Common myeloid progenitor, CD34-positive (primary cell): ENCODE data around the gene MLIP.

Experiments
- CTCF ChIA-PET: fragments of 350-600 bp; sonication (Branson Sonifier 250); formaldehyde crosslinking; loops from one replicate; lab custom pipeline; 2021; ENCODE audit warnings: antibody characterized with exemption; lab: Charles Lee
- POLR2A ChIA-PET: fragments of 350-600 bp; sonication (Branson Sonifier 250); formaldehyde crosslinking; loops from one replicate; lab custom pipeline; 2021; ENCODE audit warnings: antibody characterized with exemption; lab: Charles Lee
- DNase-seq, 3 donors: peaks; one replicate each; pipeline versions ENCODE4 v3.0.0 to v3.0.0-alpha.2; 2013
- H3K27ac ChIP-seq, 2 experiments: 1 replicate in 1 of 2; 2 replicates in 1 of 2; pipeline ENCODE4 v1.7.0; 2013; ENCODE audit warnings: inconsistent platforms in 2 of 2, low read length in 2 of 2, mild to moderate bottlenecking in 2 of 2, low read depth in 1 of 2, moderate library complexity in 1 of 2; ENCODE audit not compliant: severe bottlenecking in 2 of 2, insufficient read depth in 1 of 2, poor library complexity in 1 of 2
- H3K27me3 ChIP-seq, 5 experiments: replicated peaks in 2 of 5; 1 replicate in 3 of 5; 2 replicates in 2 of 5; pipeline versions ENCODE4 v1.6.1 to v1.7.0; 2013; ENCODE audit warnings: low read length in 4 of 5, mild to moderate bottlenecking in 2 of 5, moderate library complexity in 2 of 5, inconsistent platforms in 1 of 5; ENCODE audit not compliant: insufficient read depth in 5 of 5, control insufficient read depth in 4 of 5
- H3K36me3 ChIP-seq, 4 experiments: 1 replicate in 2 of 4; 2 replicates in 2 of 4; pipeline versions ENCODE4 v1.6.1 to v1.7.0; 2013; ENCODE audit warnings: low read length in 3 of 4, control low read depth in 1 of 4, mild to moderate bottlenecking in 1 of 4; ENCODE audit not compliant: control insufficient read depth in 4 of 4, insufficient read depth in 4 of 4
- H3K4me1 ChIP-seq, 4 experiments: 1 replicate in 3 of 4; 2 replicates in 1 of 4; pipeline versions ENCODE4 v1.6.1 to v1.7.1; 2013; ENCODE audit warnings: low read length in 3 of 4, mild to moderate bottlenecking in 3 of 4, control low read depth in 1 of 4, inconsistent platforms in 1 of 4, moderate library complexity in 1 of 4; ENCODE audit not compliant: control insufficient read depth in 4 of 4, insufficient read depth in 4 of 4; ENCODE audit errors: control extremely low read depth in 1 of 4
- H3K4me3 ChIP-seq, 7 experiments: 1 replicate in 4 of 7; 2 replicates in 3 of 7; pipeline versions ENCODE4 v1.5.1 to v1.7.0; 2013; ENCODE audit warnings: mild to moderate bottlenecking in 7 of 7, low read length in 6 of 7, moderate library complexity in 6 of 7, inconsistent platforms in 2 of 7, low read depth in 2 of 7, control low read depth in 1 of 7; ENCODE audit not compliant: insufficient read depth in 4 of 7, control insufficient read depth in 1 of 7; ENCODE audit errors: extremely low read depth in 1 of 7
- H3K9me3 ChIP-seq, 5 experiments: 1 replicate in 4 of 5; 2 replicates in 1 of 5; pipeline versions ENCODE4 v1.6.1 to v1.7.1; 2013; ENCODE audit warnings: low read length in 4 of 5, mild to moderate bottlenecking in 2 of 5, inconsistent platforms in 1 of 5, low read depth in 1 of 5, moderate library complexity in 1 of 5; ENCODE audit not compliant: control insufficient read depth in 4 of 5, insufficient read depth in 2 of 5; ENCODE audit errors: control extremely low read depth in 1 of 5
- WGBS: methylation state at CpG from one replicate; pipeline ENCODE4 v1.1.5; 2013; ENCODE audit not compliant: insufficient coverage; 5-methylcytosine and 5-hydroxymethylcytosine counted together

Gene MLIP

DNA sequence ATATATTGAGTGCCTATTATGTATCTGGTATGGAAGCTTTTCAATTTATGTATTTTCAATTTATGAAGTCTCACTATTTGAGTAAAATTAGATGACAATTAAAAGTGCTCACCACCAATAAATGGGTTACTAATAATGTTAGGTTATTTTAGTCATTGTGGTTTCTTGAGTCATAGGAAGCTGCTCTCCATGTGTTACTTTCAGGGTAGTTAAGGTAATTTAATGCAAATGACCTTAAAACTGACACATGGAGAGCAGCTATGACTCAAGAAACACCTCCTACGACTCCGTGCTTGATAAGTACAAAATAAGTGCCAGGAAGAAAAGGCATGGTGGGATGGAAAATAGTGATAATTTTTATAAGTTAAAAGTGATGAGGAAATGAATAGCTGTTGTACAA lies 180.5 kb downstream of the MLIP start:
- DNase-seq = peak in 1 of 3 donors; percentile 9
- no peaks in the 10 kb centered on the region for H3K27me3 ChIP-seq
- POLR2A ChIA-PET = no interaction called here
- no peaks in the 10 kb centered on the region for H3K36me3 ChIP-seq
- peaks cover 0 to 5% (median 0%) of the 10 kb centered on the region in 5 experiments for H3K9me3 ChIP-seq
- CTCF ChIA-PET = no interaction called here
- H3K4me1 ChIP-seq = no peaks in the 10 kb centered on the region
- 90% methylated on average over 2 of the region's 2 CpGs for WGBS
- H3K27ac ChIP-seq = no peak overlapping the region
- H3K4me3 ChIP-seq = no peak overlapping the region

DNA sequence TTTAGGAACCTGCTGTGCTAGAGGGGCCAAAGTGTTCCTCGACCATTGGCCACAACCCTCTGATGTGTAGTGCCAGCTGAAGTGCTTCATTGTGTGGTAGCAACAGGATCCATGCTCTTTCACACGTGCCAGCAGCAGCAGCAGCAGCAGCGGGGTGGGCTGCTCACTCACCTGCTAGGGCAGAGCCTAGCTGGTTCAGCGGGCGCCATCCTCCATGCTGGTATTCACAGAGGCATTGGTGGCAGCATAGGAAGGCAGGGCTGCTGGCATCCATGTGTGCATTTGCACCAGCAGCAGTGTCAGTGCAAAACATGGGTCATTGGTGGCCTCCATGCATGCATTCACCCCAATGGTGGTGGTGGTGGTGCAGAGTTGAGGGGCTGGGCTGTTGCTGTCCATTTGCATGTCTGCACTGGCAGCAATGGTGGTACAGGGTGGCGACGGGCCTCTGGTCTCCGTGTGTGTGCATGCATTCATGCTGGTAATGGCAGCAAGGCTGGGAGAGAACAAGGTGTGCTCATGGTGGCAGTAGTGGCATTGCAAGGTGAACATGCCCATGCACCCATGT lies 183.8 kb downstream of the MLIP start:
- ChIA-PET POLR2A (no interaction called here), CTCF (no interaction called here)
- Histone ChIP-seq H3K27ac (no peak overlapping the region), H3K27me3 (no peaks in the 10 kb centered on the region), H3K4me3 (no peak overlapping the region), H3K36me3 (no peaks in the 10 kb centered on the region), H3K9me3 (peaks cover 0 to 5% (median 0%) of the 10 kb centered on the region in 5 experiments), H3K4me1 (no peaks in the 10 kb centered on the region)
- DNase-seq = no peak
- 98% methylated on average over 8 of the region's 8 CpGs for WGBS

DNA sequence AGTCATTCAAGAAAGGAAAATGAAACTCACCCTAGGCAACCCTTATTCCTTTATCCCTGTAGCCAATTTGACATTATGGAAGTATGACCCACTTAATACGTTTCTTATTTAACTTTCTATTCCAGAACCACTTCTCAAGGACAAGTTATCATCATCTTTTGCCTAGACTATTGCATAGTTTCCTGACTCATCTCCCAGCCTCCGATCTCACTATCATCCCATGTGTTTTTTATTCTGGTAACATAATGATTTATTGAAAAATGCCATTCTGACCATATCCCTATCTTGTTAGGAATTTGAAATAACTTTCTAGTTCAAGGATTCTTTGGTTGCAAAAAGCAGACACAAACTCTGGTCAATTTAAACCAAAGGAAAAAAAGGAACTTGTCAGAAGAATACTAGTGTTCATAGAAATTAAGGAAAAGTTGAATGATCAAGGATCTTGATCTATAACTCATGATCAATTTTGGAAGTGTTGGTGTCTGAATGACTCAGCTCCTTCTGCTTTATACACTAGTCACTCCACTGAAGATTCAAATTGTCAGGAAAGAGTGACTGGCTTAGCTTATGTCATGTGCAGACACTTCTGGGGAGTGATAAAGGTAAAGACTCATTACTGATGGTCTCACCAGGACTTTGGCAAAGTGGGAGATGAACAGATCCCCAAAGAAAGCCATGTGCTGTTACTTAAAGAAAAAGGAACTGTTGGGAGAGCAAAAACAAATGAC lies 188.5 kb downstream of the MLIP start:
- Histone ChIP-seq H3K27me3 (no peaks in the 10 kb centered on the region), H3K27ac (no peak overlapping the region), H3K36me3 (no peaks in the 10 kb centered on the region), H3K4me3 (no peak overlapping the region), H3K9me3 (peaks cover 0 to 5% (median 0%) of the 10 kb centered on the region in 5 experiments), H3K4me1 (no peaks in the 10 kb centered on the region)
- CTCF ChIA-PET = no interaction called here
- POLR2A ChIA-PET = no interaction called here
- no peak for DNase-seq
- 100% methylated on average over 1 of the region's 2 CpGs for WGBS

DNA sequence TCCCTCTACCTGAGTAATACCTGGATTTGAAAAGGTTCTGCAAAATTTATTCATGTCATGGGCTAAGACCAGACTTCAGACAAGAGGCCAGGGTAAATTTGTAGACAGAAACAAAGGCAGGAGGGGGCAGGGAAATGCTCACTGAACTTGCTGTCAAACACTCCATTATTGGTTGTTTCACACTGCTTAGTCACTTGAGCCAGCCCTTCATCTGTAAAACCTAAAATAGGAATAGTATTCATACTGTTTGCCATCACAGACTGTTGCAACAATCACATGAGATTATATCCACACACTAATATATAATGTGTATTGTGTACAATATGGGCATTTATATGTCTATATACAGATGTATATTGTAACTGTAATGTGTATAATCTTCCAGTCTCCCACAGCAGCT lies 190.5 kb downstream of the MLIP start:
- ChIA-PET POLR2A (no interaction called here), CTCF (no interaction called here)
- Histone ChIP-seq H3K4me1 (no peaks in the 10 kb centered on the region), H3K27me3 (no peaks in the 10 kb centered on the region), H3K27ac (no peak overlapping the region), H3K9me3 (no peaks in the 10 kb centered on the region), H3K4me3 (no peak overlapping the region), H3K36me3 (no peaks in the 10 kb centered on the region)
- no peak for DNase-seq

DNA sequence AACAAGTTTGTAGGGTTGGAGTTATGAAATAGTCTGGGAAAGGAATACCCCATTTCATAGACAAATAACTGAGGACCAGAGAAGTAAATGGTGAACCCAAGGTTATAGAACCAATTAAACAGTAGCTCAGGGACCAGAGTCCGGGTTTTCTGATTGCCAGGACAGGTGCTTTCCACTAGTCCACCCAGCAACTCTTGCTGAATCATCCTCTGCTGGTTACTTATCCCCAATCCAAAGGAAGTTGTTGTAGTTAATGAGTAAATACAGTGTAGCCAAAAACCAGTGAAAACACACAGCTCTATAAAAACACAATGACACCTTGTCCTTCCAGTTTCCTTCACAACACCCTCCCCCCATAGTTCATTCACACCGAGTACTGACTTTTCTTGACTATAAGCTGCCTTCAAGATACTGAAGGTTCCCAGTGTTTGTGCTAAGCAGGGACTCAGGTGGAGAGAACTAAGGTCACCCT lies 196.2 kb downstream of the MLIP start:
- Histone ChIP-seq H3K4me1 (no peaks in the 10 kb centered on the region), H3K4me3 (no peak overlapping the region), H3K9me3 (no peaks in the 10 kb centered on the region), H3K27ac (no peak overlapping the region), H3K27me3 (no peaks in the 10 kb centered on the region), H3K36me3 (no peaks in the 10 kb centered on the region)
- WGBS = 83% methylated on average over 1 of the region's 2 CpGs
- ChIA-PET POLR2A (no interaction called here), CTCF (no interaction called here)
- no peak for DNase-seq

DNA sequence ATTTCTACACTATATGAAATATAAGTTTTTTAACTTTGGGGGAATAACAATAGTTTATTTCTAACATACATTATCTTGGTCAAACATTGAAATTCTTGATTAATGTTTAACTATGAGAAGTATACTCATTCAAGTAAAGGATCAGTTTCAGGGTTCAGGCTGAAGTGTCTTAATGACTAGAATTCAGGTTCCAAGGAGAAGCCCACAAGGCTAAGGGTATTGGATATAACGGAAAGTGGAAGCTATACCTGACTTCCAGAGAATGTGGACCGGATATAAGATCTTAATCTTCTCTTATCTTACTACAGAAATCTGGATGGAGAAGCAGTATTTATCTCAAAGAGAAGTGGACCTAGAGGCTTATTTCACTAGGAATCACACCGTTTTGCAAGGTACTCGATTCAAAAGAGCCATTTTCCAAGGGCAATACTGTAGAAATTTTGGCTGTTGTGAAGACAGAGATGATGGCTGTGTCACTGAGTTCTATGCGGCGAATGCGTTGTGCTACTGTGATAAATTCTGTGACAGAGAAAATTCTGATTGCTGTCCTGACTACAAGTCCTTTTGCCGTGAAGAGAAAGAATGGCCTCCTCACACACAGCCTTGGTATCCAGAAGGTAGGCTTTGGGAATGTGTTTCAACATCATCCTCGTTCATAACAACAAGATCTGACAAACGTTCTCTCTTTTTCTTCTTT lies 197.2 kb downstream of the MLIP start, which contains the start of gene TINAG:
Gene TINAG, plus strand, starts transcription at position 153 of the 697 bp plus-strand sequence. Its CDS starts 110 bp downstream, at position 263.
- Histone ChIP-seq H3K4me3 (no peak within 1 kb of the TSS), H3K27ac (no peak within 1 kb of the TSS), H3K27me3 (no peaks in the 10 kb centered on the region), H3K4me1 (no peaks in the 10 kb centered on the region), H3K36me3 (no peaks in the 10 kb centered on the region), H3K9me3 (no peaks in the 10 kb centered on the region)
- no peak for DNase-seq
- ChIA-PET CTCF (no interaction called here), POLR2A (no interaction called here)
- WGBS = 100% methylated on average over 6 of the region's 10 CpGs

DNA sequence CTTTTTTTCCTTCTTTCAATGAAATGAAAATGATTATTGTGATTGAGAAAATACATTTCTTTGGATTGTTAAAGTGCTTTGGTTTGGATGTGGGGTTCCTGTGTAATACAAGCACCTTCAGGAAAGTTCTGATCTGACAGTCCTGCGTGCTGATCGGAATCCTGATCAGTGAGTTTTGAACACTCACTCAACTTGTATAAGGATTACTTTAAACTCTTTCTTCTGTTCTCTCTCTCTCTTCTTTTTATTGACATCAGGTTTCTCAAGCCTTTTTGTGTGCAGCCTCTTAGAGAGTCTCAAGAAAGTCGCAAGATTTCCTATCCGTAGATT lies 197.7 kb downstream of the MLIP start:
- Histone ChIP-seq H3K4me3 (no peak overlapping the region), H3K36me3 (no peaks in the 10 kb centered on the region), H3K27ac (no peak overlapping the region), H3K4me1 (no peaks in the 10 kb centered on the region), H3K27me3 (no peaks in the 10 kb centered on the region), H3K9me3 (no peaks in the 10 kb centered on the region)
- CTCF ChIA-PET = no interaction called here
- DNase-seq = no peak
- POLR2A ChIA-PET = no interaction called here
- 100% methylated on average over 4 of the region's 4 CpGs for WGBS
